ENCODE results near the gene SLC35G3.
"Not testable (repeated sequence)": the region's sequence is repeated elsewhere in the genome, so short reads cannot be mapped to it uniquely, and the experiment has no call there.

DNA sequence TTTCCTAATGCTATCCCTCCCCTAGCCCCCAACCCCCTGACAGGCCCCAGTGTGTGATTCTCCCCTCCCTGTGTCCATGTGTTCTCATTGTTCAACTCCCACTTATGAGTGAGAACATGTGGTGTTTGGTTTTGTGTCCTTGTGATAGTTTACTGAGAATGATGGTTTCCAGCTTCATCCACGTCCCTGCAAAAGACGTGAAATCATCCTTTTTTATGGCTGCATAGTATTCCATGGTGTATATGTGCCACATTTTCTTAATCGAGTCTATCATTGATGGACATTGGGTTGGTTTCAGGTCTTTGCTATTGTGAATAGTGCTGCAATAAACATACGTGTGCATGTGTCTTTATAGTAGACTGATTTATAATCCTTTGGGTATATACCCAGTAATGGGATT is 40.1 kb upstream of the SLC35G3 start:
- TF ChIP-seq, protein P1, sequence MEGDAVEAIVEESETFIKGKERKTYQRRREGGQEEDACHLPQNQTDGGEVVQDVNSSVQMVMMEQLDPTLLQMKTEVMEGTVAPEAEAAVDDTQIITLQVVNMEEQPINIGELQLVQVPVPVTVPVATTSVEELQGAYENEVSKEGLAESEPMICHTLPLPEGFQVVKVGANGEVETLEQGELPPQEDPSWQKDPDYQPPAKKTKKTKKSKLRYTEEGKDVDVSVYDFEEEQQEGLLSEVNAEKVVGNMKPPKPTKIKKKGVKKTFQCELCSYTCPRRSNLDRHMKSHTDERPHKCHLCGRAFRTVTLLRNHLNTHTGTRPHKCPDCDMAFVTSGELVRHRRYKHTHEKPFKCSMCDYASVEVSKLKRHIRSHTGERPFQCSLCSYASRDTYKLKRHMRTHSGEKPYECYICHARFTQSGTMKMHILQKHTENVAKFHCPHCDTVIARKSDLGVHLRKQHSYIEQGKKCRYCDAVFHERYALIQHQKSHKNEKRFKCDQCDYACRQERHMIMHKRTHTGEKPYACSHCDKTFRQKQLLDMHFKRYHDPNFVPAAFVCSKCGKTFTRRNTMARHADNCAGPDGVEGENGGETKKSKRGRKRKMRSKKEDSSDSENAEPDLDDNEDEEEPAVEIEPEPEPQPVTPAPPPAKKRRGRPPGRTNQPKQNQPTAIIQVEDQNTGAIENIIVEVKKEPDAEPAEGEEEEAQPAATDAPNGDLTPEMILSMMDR (IDR thresholded peaks at IDR 0.05): not testable (repeated sequence)
- not testable (repeated sequence) for TF ChIP-seq POLR2AphosphoS5 (IDR thresholded peaks at IDR 0.05; ENCODE audit: insufficient read depth in 1 of 2, low read depth in 1 of 2); POLR2A (IDR thresholded peaks at IDR 0.05)

Measured in vagina (tissue), 2 donors.